ENCODE results near the gene ANTXR1.

Gene ANTXR1

DNA sequence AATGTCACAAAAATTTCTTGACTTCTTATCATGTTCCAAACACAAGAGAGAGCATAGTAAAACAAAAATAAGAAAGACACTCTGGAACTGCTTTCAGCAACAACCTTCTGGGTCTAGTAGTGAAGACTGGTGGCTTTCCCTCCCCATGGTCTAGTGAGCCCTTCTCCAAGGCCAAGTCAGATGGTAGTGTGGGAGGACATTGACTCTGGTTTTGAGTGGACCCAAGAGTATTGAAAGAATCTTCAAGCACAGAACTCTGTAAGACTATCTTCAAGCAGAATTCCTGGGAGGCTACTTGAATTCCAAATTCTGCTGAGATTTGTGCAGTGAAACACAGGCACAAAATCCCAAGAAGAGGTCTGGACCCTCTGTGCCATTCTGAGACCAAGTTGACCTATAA lies 21.1 kb downstream of the ANTXR1 start:
- DNase-seq (ENCODE audit: low spot score): no peak

DNA sequence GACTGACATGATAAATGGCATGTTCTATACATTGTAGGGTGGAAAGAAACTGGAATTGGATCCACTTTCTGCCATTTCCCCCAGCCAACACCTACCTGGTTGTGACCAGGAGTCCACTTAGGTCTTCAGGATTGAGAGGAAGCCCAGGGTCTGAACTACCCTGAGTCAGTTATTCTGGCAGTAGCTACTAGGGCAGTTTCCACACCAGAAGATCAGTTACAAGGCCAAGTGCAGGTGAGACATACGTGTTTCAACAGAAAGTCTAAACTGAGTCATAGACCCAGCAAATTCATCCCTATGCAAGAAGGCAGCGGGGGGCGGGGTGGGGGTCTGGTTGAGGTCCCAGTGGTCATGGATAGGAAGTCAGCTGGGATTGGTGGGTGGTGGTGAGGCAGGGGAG lies 21.9 kb downstream of the ANTXR1 start:
- no peak for DNase-seq (ENCODE audit: low spot score)

DNA sequence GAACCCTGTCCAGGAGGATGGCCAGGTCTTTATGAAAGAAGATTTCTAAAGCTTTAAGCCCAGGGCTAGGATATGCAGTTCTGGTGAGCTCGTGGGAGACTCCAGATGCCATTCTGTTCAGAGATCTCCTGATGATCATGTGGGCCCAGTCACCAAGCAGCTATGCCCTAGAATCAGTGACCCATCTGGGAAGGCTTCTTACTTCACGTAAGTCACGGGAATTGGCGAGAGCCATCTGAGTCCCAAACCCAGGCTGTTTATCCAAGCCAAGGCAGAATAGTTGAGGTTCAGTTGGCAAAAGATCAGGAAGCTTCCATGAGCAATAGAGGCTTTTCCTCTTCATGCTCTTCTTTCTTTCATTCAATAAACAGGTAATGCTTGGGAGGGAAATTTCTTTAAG lies 23.9 kb downstream of the ANTXR1 start:
- no peak for DNase-seq (ENCODE audit: low spot score)

DNA sequence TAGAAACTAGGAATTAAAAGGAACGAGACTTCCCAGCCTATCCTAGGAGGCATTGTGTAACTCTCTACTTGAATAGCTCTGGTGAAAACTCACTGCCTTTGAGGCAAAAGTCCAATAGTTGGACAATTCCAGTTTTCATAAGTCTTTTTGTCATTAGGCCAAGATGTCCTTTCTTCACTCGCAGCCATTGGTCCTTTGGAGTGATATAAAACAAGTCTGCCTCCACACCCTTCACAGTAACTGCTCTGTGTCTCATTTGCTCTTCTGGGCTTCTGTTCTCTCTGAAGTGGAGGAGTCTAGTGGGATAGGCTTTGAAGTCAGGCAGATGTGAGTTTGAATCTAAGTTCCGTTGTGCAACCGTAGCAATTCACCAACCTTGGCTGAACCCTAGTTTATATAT lies 28.2 kb downstream of the ANTXR1 start:
- DNase-seq (ENCODE audit: low spot score): no peak

DNA sequence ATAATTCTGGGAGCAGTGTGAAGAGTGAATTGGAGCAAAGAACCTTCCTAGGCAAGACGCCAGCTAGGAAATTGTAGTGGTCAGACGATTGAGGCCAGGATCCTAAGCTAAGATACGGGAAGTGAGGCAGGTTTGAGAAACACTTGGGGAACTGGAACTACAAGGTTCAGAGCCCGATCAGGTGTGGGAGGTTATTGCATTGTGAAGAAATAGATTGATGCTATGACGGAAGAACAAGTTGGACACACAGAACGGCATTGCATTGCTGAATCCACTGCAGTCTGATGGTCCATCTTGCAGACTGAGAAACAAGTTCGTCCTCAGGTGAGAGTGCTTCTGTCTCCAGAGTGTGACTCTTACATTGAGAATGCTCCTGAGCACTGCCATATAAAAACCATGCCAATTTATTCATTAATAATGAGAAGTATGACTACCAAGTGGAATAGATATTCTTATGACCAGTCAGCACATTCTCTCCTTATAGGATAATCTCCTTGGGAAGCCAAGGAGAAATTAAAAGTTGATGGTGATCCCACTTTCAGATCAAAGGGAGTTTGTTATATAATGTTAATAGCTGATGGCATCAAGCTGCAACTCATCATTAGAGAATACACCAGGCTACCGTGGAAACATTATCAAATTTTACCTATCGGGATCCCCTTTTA lies 30.9 kb downstream of the ANTXR1 start:
- DNase-seq (ENCODE audit: low spot score): no peak

DNA sequence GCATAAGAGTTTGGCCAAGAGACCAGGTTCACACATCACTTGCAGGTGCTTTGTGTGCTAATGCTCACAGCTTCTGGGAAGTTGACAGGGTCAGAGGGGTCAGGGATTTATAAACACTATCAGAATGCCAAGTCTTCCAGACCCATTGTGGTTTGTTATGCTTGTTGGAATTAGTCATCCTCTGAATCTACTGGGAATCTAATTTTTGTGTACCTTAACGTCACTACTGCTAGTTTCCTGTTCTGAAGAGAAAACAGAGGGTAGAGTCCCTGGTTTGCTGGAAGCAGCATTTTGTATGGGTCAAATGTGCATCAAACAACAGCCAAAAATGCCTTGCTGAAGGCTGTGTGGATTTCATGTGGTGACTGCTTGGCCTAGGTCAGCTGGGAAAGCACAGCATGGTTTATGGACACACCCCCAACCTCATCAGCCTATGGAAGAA lies 33.3 kb downstream of the ANTXR1 start:
- DNase-seq (ENCODE audit: low spot score): no peak

DNA sequence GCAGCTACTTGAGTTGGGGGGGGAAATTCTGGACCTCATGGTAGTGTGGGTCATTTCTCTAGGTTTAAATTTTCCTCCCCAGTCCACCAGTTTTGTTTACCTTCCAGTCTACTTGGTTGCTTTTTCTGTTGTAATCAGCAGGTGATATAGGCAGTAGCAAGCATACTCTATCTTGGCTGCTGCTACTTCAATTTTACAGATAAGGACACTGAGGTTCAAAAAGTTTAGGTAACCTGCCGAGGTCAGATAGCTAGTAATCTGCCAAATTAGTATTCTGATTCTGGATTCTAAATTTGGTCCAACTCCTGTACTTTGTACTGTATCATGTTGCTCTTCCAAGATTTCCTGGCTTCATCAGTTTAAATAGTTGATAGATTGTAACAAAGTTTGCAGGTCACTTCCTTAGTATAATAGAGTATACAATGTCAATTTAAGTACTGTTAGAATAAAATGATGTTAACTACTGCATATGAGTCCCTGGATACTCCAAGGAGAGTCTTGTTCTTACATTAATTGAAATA lies 34.7 kb downstream of the ANTXR1 start:
- no peak for DNase-seq (ENCODE audit: low spot score)

DNA sequence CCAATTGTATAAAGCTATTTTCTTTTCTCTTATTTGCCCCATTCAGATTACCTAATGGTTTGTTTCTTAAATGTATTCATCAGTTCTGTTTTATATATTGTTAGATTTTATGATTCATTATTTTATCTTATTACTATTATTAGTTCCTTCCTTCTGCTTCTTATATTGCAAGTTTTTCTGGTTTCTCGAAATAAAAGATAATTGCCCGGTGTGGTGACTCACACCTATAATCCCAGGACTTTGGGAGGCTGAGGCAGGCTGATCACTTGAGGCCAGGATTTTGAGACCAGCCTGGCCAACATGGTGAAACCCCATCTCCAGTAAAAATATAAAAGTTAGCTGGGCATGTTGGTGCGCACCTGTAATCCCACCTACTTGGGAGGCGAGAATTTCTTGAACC lies 37.8 kb downstream of the ANTXR1 start:
- no peak for DNase-seq (ENCODE audit: low spot score)

DNA sequence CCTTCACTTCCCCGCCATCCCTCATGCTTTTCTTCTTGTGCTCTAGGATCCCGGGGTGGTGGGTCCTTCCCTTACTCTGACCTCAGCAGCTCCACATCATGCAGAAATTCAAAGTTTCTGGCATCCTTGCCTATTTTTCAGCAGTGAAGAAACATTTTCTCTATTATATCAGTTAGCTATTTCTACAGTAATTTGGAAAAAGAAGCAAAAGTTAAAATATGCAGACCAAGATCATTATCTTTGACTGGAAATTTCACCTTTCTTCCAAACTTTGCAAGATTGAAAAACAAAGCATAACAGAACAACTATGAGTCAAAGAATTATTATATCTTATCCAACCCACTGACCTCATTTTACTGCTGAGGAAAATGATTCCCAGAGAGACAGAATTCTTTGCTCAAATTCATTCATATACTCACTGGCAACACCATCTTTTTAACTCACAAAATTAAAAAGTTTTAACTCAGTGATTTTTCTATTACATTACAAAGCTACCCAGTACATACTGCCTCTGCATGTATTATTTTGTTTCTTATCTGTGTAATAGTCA lies 40.5 kb downstream of the ANTXR1 start:
- no peak for DNase-seq (ENCODE audit: low spot score)

DNA sequence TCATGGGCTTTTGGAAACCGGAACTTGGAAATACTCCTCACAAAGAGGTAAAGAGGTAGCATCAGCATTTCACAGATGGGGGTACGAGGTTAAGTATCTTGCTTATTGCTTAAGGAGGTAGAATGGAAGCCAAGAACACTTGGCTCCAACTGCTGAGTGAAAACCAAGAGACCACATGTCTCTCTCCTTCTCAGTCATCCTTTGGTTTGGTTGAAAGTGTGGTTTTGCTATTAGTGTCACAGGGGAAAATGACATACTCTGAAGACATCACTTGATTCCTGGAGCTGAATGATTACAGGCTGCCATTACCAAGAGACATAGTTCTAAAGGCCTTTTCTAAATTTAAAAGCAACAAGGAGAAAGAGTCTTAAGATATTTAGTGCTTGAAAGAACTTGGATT lies 41.5 kb downstream of the ANTXR1 start:
- no peak for DNase-seq (ENCODE audit: low spot score)

DNA sequence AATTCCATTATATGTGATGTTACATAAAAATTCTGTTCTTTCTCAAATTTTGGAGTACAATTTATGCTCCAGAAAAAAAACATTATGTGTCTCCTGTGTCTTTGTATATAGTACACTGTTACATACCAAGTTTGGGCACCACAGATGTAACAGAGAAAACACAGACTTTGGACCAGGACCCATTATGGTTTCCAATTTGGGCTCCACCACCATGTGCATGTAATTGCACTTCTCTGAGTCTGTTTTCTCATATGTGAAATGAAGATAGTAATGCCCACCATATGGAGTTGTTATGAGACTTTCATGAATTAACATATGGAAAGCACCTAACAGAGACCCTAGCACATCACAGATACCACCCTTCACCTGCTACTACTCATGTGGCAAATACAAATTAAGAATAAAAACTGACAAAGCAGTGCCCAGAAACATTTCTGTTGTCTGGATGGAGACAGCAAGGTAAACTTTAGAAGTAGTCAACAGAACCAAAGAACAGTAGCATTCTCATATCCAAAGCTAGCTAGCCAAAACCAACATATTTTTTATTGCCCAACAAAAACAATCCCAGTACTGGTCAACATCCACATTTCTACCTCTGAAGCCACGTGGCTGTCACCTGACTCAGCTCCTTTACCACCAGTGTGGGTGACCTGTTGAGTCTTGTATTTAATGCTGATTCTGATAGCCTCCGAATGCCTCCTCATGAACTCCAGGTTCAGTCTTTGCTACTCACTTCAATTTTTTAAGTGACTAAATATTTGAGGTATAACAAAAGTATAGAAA lies 42.9 kb downstream of the ANTXR1 start:
- no peak for DNase-seq (ENCODE audit: low spot score)

DNA sequence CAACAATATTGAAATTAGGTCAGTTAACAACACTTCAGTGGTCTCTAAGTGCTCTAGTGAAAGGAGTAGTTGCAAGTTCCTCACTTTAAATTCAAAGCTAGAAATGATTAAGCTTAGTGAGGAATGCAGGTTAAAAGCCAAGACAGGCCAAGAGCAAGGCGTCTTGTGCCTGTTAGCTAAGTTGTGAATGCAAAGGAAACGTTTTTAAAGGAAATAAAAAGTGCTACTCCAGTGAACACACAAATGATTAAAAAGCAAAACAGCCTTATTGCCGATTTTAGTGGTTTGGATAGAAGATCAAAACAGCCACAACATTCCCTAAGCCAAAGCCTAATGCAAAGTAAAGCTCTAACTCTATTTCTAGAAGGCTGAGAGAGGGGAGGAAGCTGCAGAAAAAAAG lies 44.7 kb downstream of the ANTXR1 start:
- DNase-seq (ENCODE audit: low spot score): no peak

DNA sequence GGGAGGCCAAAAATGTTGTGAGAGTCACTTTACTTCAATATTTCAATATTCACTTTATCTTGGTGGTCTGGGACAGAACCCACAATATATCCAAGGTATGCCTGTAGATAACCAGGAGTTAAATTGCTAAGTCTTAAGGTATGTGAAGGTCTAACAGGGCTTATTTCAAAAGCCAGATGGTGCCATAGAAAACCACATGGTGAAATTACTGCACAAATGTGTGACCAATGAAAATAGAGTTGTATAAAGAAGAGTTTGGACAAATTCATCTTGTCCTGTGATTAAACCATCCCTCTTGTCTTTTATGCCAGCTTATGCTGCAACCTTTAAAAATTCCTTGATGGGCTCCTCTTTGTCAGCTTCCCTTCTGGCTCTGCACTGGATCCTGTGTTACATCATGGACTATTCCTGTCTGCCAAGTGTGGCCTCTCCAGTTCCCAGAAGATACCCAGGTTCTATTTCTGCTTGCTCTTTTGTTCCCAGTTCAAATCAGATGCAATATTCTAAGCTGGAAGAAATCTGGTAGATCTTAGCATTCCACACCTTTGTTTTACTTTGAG lies 46.8 kb downstream of the ANTXR1 start:
- DNase-seq (ENCODE audit: low spot score): no peak

DNA sequence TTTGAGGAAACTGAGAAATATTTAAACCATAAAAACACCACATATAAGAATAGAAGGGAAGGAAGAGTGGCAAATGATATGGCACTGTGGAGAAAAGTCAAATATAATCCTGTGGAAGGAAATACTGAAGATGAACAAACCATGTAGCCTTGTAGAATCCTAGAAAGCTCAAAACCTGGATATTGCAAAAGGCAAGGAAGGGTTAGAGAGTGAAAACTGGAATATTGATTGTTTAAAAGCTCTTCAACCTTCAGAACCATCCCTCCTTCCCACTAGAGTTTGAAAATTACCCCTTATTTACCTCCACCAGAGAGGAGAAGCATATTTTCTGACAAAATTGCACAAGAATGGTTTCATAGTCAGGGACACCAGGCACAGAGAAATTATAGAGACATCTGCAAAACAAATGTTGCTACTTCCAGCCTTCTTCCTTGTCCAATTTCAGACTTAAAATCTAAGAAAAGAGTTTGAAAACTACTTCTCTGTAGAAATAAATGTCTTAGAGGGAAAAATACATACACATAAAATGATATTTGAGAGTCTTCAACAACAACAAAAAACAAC lies 48.0 kb downstream of the ANTXR1 start:
- no peak for DNase-seq (ENCODE audit: low spot score)

DNA sequence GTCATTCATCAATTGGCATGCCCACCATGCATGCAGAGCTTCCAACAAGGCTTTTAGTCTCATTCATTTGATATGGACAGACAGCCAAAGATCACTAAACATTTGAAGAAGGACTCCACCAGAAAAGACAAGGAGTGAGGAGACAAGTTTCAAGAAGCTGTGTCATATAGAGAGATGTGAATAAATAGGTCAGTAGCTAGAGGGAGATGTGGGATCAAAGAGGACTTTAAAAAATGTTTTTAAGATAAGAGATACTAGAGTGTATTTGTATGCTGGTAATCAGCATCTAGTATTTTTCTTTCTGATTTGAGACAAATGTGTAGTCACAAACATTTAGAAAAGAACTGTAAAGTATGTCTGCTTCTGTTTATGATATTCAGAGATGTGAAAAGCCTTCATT lies 48.5 kb downstream of the ANTXR1 start:
- no peak for DNase-seq (ENCODE audit: low spot score)

DNA sequence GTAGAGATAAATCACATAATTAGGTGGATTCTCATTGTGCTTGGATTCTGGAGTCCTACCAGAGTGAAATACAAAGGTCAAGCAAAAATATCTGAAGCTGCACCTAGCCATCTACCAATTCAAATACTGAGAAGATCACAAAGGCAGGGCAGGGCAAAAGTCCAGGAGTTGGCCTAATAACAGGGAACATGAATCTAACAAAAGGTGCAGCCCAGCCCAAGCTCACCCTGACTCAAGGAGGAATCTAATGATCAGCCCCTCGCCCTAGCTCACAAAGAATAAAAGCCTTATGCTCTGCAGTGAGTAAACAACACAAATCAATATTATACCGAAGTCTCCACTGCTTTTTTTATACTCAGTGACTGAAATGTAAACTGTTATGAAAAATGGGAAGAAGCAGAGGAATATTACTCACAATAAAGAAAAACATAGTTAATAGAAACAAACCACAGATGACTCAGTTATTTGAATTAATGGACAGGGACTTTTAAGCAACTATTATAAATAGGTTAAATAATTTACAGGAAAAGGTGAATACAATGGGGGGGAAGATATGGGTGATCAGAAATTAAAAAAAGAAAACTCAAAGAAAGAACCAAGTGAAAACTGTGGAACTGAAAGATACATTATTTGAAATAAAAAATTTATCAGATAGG lies 49.5 kb downstream of the ANTXR1 start:
- DNase-seq (ENCODE audit: low spot score): no peak

DNA sequence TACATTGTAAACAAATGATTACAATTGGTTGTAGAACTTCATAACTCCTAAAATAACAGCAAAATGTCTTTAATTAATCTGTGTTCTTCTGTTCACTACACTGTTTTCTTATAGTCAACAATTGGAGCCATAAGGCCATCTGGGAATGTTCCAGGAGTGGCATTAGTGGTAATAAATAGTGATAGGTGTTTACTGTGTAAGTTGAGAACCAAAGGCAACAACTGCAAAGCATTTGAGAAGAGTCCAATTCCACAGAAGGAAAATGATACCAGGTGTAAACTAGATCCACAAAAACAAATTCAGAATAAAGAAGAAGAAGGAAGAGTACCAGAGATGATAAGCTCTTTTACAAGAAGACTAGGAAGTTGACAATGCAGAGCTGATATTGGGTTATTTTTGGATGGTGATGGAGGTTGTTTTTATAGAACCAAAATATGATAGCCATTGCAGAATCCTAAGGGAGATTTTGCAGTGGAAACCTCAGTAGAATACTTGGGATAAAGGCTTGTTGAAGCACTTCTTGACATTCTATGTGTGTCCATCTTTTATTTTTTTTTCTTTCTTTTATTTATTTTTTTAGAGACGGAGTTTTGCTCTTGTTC lies 52.9 kb downstream of the ANTXR1 start:
- no peak for DNase-seq (ENCODE audit: low spot score)

DNA sequence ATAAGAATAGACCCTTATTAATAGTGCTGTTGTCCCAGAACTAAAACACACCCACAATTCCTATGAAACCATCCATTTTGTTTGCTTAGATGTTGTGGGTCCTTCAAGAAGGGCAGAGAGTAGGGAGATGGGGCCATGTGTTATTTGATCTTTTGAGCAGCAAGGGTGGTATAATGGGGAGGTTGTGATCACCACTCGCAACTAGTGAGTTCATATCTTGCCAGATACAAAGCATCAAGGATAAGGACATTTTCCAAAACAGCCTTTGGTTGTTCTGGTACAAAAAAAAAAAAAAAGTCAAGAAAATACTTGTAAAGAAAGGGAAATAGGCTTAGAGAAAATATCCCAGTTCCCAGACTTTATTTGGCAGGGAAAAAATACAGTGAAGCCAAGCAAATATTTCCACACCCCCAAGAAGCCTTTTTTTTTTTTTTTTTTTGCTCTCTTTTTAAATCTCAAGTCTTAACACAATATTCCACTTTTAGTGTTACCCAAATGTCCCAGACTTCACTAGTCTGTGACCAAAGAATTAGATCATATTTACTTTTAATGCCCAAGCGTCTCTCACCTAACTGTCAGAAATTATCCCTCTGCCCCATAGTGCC lies 54.1 kb downstream of the ANTXR1 start:
- no peak for DNase-seq (ENCODE audit: low spot score)

DNA sequence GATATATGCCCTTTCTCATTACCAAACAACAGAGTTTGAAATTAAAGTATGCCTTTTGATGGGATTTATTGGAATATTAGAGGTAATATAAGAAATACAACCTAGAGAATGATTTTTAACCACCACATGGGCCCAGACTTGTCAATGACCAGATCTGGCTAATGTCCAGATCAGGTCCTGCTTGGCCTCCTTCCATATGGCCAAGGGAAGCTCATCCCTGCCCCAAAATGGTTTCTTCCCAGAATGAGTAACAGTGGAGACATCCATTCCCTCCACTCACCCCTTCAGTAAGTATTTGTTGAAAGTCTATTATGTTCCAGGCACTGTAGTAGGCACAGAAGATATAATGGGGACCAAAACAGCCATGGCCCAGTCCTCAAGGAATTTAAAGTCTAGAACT lies 54.9 kb downstream of the ANTXR1 start:
- no peak for DNase-seq (ENCODE audit: low spot score)

DNA sequence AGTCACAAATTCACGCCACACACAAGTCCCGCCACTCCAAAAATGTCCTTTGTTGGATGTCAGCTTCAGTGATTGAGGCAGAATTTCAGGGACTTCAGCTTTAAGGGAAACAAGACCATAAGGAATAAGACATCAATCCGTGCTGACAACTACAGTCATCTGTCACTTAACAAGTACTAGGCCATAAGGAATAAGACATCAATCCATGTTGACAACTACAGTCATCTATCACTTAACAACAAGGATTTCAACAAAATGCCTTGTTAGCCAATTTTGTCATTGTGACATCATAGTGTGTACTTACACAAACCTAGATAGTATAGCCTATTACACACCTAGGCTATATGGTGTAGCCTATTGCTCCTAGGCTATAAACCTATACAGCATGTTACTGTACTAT lies 58.0 kb downstream of the ANTXR1 start:
- no peak for DNase-seq (ENCODE audit: low spot score)

DNA sequence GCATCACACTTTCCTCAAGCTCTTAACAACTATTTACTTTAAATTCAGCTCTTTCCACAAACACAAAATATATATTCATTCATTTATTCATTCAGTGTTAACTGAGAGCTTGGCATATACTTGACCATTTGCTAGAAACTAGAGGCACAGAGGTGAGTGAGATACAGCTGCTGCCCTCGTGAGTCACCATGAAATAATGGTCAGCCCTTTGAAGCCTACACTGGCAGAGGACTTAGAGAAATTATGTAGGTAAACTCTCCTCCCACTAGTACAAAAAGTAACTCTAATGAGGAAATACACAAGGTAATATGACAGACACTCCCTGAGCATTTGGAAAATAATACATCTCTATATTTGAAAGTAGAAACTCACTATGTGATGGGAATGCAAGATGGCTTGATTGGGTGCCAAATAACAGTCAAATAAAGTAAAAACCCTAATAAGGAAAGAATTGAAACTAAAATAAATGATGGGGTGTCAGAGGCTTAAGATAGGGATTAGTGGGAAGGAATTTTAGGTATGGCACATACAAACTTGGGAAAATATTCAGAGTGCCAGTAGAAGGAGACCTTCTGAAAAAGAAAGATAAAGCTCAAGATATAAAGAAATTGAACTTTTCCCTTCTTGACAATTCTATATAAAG lies 61.1 kb downstream of the ANTXR1 start:
- no peak for DNase-seq (ENCODE audit: low spot score)
